GM21447 (cell line): ENCODE results near the gene ARL3.
"Not testable (repeated sequence)": the region's sequence is repeated elsewhere in the genome, so short reads cannot be mapped to it uniquely, and the experiment has no call there.

ENCODE experiments used
- ATAC-seq: cut with Tn5 transposase; IDR thresholded peaks from one replicate; pipeline ENCODE4 v1.9.1; 2021; ENCODE audit not compliant: unreplicated experiment

Gene ARL3

GRCh38 chr10:102674566-102674965 is 39.6 kb downstream of the ARL3 start:
- no peak for ATAC-seq

- no peak for ATAC-seq
Measured at GRCh38 chr10:102673819-102674511, 40.2 kb downstream of the ARL3 start.

- ATAC-seq, result no peak
Measured at GRCh38 chr10:102673236-102673818, 40.9 kb downstream of the ARL3 start.

- no peak for ATAC-seq
Measured at GRCh38 chr10:102670871-102671434, 43.2 kb downstream of the ARL3 start.

GRCh38 chr10:102670065-102670670 is 44.0 kb downstream of the ARL3 start:
- ATAC-seq, result no peak

GRCh38 chr10:102669206-102670064 is 44.8 kb downstream of the ARL3 start:
- no peak for ATAC-seq

GRCh38 chr10:102668326-102669107 is 45.7 kb downstream of the ARL3 start:
- no peak for ATAC-seq

GRCh38 chr10:102667411-102667810 is 46.8 kb downstream of the ARL3 start:
- ATAC-seq, result not testable (repeated sequence)

GRCh38 chr10:102665904-102666509 is 48.2 kb downstream of the ARL3 start:
- no peak for ATAC-seq

GRCh38 chr10:102661658-102662028 is 52.6 kb downstream of the ARL3 start:
- ATAC-seq, result peak; percentile 17

- peak; percentile 85 for ATAC-seq
Measured at GRCh38 chr10:102660888-102661657, 53.1 kb downstream of the ARL3 start.

GRCh38 chr10:102658802-102659201 is 55.4 kb downstream of the ARL3 start:
- ATAC-seq, result no peak

- no peak for ATAC-seq
Measured at GRCh38 chr10:102657984-102658724, 56.0 kb downstream of the ARL3 start.

- ATAC-seq, result no peak
Measured at GRCh38 chr10:102657451-102657850, 56.7 kb downstream of the ARL3 start.

- ATAC-seq, result no peak
Measured at GRCh38 chr10:102656791-102657371, 57.3 kb downstream of the ARL3 start.

- no peak for ATAC-seq
Measured at GRCh38 chr10:102656026-102656425, 58.2 kb downstream of the ARL3 start.

- ATAC-seq, result no peak
Measured at GRCh38 chr10:102654969-102655368, 59.2 kb downstream of the ARL3 start.

- no peak for ATAC-seq
Measured at GRCh38 chr10:102654566-102654965, 59.6 kb downstream of the ARL3 start.
